Measurements from ENCODE around the gene KRT28. TPM values are rescaled to one million over a fixed set of nuclear protein-coding genes. Genes with fewer than 3 reads are reported as not detected.

KRT28 gene
- total RNA-seq, result not detected
- long read RNA-seq, result 0 reads

GRCh38 chr17:40799859-40800258 is at the start of gene KRT28:
Gene KRT28 (minus strand): TSS chr17:40799959. CDS start chr17:40799893, 66 bp downstream.
- DNase-seq (no peak), ATAC-seq (no peak)
- no peaks in the 10 kb centered on the region for H3K36me3 ChIP-seq
- no peak within 1 kb of the TSS for H3K27ac ChIP-seq
- peaks cover 44% of the 10 kb centered on the region for H3K27me3 ChIP-seq
- no peaks in the 10 kb centered on the region for H3K9me3 ChIP-seq
- H3K4me1 ChIP-seq, result no peaks in the 10 kb centered on the region
- no peak within 1 kb of the TSS for H3K4me3 ChIP-seq
- no peak for TF ChIP-seq CTCF (IDR thresholded peaks at IDR 0.05)
- intact Hi-C loops (cut with DNase I), result no loop called here

- intact Hi-C loops (cut with DNase I), result no loop called here
- no peak for ATAC-seq
- no peak for TF ChIP-seq CTCF (IDR thresholded peaks at IDR 0.05)
Observed at GRCh38 chr17:40848583-40849235, 49.0 kb upstream of the KRT28 start.

GRCh38 chr17:40846515-40847144 is 46.9 kb upstream of the KRT28 start:
- H3K27ac ChIP-seq, result no peak overlapping the region
- no peaks in the 10 kb centered on the region for H3K36me3 ChIP-seq
- DNase-seq (no peak), ATAC-seq (no peak)
- H3K9me3 ChIP-seq, result no peaks in the 10 kb centered on the region
- H3K4me1 ChIP-seq, result no peaks in the 10 kb centered on the region
- intact Hi-C loops (cut with DNase I), result no loop called here
- no peak for TF ChIP-seq CTCF (IDR thresholded peaks at IDR 0.05)
- H3K4me3 ChIP-seq, result no peak overlapping the region
- no peaks in the 10 kb centered on the region for H3K27me3 ChIP-seq

More at GRCh38 chr17:40848583-40849235, 49.0 kb upstream of the KRT28 start:
- Histone ChIP-seq H3K4me3 (no peak overlapping the region), H3K36me3 (no peaks in the 10 kb centered on the region), H3K9me3 (no peaks in the 10 kb centered on the region), H3K4me1 (no peaks in the 10 kb centered on the region), H3K27me3 (no peaks in the 10 kb centered on the region), H3K27ac (no peak overlapping the region)
- DNase-seq, result no peak

- no peaks in the 10 kb centered on the region for H3K36me3 ChIP-seq
- H3K4me3 ChIP-seq, result no peak overlapping the region
- intact Hi-C loops (cut with DNase I), result no loop called here
- DNase-seq (no peak), ATAC-seq (no peak)
- H3K4me1 ChIP-seq, result no peaks in the 10 kb centered on the region
- TF ChIP-seq CTCF (IDR thresholded peaks at IDR 0.05), result no peak
- H3K9me3 ChIP-seq, result no peaks in the 10 kb centered on the region
- H3K27ac ChIP-seq, result no peak overlapping the region
- H3K27me3 ChIP-seq, result no peaks in the 10 kb centered on the region
Observed at GRCh38 chr17:40844671-40845107, 44.9 kb upstream of the KRT28 start.

- TF ChIP-seq CTCF (IDR thresholded peaks at IDR 0.05), result no peak
- DNase-seq, result no peak
- H3K9me3 ChIP-seq, result no peaks in the 10 kb centered on the region
- no peak for ATAC-seq
- no peaks in the 10 kb centered on the region for H3K27me3 ChIP-seq
- H3K4me3 ChIP-seq, result no peak overlapping the region
- H3K36me3 ChIP-seq, result no peaks in the 10 kb centered on the region
- intact Hi-C loops (cut with DNase I), result no loop called here
- H3K27ac ChIP-seq, result no peak overlapping the region
- no peaks in the 10 kb centered on the region for H3K4me1 ChIP-seq
Observed at GRCh38 chr17:40843242-40843641, 43.5 kb upstream of the KRT28 start.
